ENCODE data around the gene ANGPT4.

GRCh38 chr20:872855-873520 lies 43.1 kb downstream of the ANGPT4 start:
- TF ChIP-seq, protein P1, sequence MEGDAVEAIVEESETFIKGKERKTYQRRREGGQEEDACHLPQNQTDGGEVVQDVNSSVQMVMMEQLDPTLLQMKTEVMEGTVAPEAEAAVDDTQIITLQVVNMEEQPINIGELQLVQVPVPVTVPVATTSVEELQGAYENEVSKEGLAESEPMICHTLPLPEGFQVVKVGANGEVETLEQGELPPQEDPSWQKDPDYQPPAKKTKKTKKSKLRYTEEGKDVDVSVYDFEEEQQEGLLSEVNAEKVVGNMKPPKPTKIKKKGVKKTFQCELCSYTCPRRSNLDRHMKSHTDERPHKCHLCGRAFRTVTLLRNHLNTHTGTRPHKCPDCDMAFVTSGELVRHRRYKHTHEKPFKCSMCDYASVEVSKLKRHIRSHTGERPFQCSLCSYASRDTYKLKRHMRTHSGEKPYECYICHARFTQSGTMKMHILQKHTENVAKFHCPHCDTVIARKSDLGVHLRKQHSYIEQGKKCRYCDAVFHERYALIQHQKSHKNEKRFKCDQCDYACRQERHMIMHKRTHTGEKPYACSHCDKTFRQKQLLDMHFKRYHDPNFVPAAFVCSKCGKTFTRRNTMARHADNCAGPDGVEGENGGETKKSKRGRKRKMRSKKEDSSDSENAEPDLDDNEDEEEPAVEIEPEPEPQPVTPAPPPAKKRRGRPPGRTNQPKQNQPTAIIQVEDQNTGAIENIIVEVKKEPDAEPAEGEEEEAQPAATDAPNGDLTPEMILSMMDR (IDR thresholded peaks at IDR 0.05; ENCODE audit: low read depth, low read length): no peak
- no peak for TF ChIP-seq EZH2phosphoT487 (IDR thresholded peaks at IDR 0.05; ENCODE audit: low read depth)
